Middle frontal gyrus (tissue), 1 donor: Measurements from ENCODE around the gene GSTO1.

Experiments used
- DNase-seq: peaks from one replicate; pipeline ENCODE4 v3.0.0-alpha.2; 2015; ENCODE audit warnings: low spot score; ENCODE audit errors: extremely low spot score

The GSTO1 gene

DNA sequence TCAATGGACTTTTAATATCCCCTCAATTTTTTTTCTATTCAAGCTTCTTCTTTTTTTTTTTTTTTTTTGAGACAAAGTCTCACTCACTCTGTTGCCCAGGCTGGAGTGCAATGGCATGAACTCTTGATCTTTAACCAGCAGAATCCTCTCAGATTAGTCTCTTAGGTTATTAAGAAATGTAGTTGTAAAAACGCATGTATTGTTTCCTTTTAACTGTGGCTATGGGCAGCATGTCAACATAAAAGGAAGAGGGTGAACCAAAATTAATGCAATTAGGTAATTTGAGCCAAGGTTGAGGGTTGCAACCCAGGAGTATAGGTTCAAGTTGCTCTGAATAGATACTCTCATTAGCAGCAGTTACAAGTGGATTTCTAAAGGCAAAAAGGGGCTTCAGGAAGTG is 4.3 kb upstream of the GSTO1 start:
- no peak for DNase-seq

DNA sequence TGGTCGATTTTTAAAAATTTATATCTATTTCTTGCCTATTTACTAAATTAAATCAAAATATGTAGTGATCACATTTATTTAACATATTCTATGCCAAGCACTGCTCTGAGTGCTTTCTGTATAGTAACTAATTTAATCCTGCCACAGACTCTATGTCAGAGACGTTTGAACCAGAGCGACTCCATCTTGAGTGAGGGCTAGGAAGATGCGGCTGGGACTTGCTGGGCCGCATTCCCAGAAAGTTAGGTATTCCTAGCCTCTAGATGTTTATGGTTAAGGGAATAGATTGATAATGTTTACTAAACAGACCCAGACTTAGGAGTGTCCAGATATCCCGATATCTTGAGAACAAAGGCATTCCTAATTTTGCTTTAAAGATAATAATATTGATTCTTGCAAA is 3.2 kb upstream of the GSTO1 start:
- no peak for DNase-seq

DNA sequence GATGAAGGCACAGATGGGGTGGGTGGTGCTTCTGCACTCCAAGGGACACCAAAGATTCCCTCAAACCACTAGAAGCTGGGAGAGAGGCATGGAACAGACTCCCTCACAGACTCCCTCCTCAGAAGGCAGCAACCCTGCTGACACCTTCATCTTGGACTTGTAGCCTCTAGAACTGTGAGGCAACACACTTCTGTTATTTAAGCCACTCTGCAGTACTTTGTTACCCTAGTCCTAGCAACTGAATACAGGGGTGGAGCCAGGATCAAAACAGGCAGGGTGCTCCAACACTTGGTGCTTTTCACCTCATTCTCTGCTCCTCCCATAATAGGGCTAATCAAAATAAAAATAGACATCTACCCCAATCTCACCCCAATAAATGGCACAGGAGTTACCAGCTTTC is 2.3 kb upstream of the GSTO1 start:
- no peak for DNase-seq

DNA sequence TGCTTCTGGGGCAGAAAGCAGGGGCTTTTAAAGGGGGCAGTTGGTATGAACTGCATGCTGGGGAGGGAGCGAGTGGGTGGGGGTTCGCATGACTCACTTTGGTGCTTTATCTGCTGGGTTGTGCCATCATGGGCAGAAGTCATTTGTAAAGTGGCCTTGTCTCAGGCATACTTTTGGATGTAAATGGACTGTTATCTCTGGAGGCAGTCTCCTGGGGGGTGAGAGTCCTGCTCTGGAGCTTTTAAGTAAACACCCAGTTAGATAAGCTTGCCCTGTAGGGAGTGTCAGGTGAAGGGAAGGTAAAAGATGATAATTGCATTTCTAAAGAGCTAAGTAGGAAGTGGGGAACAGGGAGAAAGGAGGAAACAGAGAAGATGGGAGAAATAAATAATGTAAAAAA is 1.6 kb upstream of the GSTO1 start:
- no peak for DNase-seq

DNA sequence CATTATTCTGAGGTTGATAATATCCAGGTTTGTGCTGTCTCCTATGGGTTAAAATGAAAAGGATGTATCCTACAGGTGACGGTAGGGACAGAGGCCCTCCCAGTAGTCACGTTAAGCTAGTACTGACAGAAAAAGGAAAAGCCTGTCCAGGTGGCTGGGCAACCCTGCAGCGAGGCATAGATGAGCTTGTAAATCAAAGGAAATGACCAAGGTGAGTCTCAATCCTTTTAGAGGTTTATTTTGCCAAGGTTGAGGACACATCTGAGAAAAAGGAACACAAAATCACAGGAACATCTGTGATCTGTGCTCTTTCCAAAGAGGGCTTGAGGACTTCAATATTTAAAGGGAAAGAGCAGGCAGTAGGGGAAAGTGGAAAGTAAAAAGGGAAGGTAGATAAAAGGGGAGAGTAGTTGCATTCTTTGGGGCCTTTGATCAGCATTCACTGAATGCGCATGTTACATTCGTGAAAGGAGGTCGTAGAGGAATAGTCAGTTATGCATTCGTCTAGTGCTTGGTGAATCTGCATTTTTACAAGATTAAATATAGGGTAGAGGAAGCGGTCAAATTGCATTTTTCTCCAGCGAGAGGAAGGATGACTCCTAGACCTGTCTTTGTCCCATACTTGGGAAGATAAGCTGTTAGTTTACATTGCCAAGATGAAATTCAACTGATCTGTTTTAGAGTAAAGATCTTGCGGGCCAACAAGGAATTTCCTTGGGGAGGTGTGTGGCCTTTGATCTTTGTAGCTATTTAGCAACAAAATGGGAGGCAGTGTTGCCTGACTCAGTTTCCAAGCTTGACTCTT is 884 bp upstream of the GSTO1 start:
- DNase-seq: no peak

DNA sequence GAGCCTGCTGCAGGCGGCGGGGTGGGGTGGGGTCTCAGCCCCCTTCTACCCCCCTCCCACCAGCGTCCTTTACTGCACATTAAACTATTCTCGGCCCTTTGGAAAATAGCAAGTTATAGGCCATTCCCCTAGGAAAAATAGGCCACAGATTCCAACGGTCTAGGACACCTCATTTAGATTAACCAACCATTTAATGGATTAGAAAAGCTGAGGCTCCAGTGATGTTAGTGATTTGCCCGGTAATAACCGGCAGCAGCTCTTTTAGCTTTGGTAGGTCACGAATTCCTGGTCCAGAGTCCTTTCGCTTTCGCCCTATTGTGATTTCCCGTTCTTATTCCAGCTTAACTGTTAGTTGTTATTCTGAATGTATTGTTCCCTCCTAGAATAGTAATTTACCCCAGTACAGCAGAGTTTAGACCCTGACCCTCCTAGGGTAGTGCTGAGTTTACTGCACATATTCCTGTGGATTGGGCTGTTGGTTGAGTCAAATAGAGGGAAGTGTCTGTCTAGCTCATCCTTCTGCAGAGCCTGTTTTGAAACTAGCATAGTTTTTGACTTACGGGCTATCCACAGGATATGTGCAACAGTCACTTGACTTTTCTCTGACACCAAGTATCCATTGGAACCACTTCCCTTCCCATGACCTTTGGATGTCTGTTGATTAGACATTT is 754 bp downstream of the GSTO1 start:
- DNase-seq: no peak

DNA sequence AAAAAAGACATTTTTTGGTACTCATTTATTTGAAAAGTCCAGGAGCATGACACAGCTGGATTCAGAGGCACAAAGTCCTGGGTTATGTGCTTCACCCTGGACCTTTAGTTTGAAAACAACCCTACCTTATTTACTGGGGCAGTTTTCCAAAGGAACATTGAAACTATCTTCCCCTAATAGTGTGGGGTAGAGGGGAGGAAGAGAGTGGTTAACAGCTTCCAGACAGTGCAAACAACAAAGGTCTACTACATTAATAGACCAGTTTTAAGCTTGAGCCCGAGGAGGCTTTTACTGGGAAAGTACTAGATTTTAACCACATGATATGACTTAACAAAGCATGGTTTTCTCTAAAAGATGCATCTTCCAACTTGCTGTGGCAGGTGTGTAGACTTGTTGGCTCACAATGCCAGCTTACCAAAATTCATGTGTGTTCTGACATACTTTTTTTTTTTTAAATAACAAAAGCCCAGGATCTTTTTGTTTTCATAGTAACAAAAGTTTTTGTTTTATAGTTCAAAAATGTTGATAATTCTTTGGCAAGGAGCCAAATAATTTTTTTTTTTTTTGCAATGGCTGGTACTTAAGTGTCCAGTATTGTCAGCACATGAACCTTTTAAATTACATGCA is 1.8 kb downstream of the GSTO1 start:
- no peak for DNase-seq

DNA sequence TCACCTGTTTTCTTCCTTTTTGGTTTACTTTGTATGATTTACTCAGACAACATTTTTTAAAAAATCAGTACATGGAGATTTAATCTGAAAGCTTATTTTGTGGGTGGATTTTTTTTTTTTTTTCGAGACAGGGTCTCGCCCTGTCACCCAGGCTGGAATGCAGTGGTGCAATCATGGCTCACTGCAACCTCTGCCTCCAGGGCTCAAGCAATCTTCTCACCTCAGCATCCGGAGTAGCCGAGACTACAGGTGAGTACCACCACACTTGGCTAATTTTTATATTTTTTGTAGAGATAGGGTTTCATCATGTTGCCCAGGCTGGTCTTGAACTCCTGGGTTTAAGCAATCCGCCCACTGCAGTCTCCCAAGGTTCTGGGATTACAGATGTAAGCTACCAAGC is 2.5 kb downstream of the GSTO1 start:
- no peak for DNase-seq

DNA sequence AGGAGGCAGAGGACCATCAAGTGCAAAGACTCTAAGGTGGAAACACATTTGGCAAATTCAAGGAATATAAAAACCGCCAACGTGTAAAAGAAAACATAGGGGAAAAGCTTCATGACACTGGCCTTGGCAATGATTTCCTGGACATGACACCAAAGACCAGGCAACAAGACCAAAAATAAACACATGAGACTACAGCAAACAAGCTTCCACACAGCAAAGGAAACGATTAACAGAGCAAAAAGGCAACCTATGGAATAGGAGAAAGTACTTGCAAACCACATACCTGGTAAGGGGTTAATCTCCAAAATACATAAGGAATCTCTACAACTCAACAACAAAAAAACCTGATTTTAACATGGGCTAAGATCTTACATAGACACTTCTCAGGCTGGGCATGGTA is 3.5 kb downstream of the GSTO1 start:
- DNase-seq: no peak

DNA sequence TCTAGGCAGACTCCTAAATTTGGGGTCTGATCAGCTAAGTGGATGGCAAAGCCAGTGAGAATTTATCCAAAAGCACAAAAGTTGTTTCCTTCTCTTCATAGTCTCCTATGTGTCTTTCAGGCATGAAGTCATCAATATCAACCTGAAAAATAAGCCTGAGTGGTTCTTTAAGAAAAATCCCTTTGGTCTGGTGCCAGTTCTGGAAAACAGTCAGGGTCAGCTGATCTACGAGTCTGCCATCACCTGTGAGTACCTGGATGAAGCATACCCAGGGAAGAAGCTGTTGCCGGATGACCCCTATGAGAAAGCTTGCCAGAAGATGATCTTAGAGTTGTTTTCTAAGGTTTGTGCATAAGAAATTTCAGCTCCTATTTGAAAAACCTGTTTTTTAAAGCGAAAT is 4.8 kb downstream of the GSTO1 start:
- no peak for DNase-seq

DNA sequence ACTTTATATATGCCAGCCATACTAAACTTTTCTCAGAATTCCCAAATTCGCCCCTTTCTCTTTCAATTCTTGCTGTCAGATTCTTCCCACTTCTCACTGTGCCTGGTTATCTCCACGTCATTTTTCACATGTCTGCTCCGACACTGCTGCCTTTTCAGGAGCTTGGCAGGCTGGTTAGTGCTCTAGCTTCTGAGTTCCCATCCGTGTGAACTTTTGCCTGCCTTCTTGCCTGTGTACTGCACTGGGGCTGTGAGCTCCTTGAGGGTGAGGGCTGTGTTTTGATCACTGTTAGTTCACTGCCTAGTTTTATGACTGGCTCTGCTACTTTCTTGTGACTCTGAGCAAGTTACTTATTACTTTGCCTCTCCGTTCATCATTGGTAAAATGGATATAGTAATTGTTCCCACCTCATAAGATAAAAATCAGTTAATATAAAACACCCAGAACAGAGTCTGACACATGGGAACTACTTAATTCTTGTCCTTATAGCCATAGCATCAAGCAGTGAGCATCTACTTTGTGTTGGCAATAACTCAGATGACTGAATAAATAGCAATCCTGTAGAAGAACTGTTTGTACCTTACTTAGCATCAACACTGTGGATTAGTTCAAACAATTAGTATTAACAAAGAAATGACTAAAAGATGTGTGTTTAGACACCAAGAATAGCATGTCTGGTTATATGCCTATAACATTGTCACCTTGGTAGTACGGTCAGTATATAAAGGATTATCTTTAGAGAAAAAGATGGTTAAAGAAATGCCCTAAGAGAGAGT is 5.5 kb downstream of the GSTO1 start:
- DNase-seq: no peak

DNA sequence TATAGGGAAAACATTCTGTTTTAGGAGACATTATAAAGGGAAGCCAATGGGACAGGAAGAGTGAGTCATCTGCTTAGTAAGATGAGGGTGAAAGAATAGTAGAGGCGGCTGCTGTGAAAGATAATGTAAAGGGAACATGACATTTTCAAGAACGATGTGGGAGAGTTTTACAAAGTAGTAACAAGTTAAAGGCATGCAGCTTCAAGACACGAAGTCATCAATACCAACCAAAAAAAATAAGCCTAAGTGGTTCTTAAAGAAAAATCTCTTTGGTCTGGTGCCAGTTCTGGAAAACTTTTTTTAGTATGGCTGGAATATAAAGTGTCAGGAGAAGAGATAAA is 6.1 kb downstream of the GSTO1 start:
- no peak for DNase-seq

DNA sequence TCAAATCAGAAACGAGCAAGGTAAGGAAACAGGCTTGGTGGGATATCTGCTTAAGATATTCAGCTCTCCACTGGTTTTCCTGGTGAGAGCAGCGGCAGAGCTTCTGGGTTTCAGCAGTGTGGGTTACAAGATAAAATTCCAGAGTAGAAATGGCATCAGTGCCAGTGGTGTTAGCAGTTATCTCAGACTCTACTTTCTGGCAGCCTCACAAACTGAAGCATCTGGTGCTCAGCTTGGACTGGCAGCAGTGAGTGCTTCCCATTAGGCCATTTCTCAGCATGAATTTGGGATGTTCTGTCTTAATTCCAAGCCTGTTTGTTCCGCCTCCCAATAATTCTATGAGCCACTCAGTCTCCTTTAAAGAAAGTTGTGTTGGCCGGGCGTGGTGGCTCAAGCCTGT is 7.4 kb downstream of the GSTO1 start:
- DNase-seq: no peak

DNA sequence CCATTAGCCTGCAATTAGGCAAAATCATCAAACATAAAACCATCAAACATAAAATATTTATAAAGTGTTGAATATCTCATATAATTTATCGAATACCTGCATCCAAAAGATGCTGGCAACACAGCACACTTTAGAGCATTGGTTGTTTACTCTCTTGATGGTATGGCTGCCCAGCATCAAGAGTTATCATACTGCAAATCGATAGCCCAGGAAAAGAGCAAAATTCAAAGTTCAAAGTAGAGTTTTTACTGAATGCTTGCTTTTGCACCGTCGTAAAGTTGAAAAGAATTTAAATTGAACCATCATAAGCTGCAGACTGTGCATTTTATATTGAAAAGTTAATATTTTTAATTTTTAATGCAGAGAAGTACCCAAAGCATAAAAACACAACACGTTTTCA is 10.1 kb downstream of the GSTO1 start:
- DNase-seq: no peak

DNA sequence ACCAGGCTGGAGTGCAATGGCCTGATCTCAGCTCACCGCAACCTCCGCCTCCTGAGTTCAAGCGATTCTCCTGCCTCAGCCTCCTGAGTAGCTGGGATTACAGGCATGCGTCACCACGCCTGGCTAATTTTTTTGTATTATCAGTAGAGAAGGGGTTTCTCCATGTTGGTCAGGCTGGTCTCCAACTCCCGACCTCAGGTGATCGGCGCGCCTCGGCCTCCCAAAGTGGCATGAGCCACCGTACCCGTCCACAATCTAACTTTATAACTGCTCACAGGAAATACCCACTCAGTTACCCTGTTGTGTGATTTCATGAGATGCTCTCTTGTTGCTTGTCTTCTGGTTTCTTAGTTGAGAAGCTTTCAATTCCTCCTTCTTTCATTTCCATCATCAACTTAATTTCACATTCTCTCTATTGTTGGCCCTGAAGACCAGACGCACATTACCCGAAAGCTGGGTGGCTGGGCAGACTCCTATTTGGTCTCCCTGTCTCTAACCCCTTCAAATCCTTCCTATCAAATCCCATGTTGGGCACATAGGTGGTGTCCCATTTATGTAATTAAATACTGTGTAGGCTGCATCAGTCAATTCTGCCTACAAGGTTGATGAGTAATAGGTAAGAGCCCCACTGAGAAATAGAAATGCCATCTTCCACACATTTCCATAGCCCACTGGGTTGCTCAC is 13.2 kb downstream of the GSTO1 start:
- DNase-seq: no peak

DNA sequence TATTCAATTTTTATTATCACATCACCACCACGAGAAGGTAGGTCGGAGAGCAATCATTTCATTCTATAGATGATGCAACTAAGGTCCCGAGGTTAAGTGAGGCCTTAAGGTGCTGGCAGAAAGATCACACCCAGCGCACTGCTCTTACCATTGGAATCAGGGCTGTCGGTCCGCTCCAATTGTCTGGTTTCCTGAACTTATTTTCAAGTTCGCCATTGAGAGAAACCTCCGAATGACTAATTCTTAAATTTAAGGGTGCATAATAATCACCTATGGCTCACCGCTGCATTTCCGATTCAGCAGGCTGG is 13.7 kb downstream of the GSTO1 start:
- no peak for DNase-seq

DNA sequence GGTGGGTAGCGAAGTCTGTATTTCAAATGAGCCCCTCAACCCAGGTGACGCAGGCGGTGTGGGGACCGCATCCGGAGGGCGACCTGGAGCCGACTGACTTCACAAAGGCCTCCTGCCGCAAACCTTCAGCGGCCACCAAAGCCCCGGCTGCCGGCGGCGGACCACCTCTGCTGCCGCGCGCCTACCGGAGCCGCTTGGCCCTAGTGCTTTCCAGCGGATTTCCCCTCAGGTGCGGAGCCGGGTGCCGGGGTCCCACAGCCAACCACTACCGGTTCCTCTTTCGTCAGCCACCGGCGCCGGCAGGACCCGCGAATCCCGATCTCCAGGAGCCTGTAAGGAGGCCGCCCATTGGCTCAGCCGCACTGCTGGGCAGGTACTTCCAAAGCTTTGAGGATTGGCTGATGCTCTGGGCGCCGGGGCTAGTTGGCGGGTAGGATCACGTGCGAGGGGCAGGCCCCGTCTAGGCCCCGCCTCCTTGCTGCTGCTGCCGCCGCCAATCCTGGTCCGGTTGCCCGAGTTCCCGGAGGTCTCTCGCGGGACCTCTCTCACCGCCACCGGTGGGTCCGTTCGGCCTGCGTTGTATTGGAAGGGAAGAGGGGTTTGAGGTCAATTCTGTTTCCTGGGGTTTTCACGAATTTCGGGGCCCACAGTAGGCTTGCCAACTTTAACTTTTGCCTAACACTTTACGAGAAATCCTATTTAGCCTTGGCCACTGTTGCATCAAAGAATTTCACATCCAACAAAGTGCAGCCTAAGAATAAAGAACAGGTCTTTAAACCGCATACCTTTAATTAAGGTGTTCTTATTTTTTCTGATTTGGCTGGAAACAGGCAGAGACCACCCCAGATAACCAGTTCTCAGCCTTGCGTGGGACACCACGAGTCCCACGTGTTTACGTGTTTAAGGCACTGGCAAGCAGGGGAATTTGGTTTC is 14.3 kb downstream of the GSTO1 start, which contains the start of gene GSTO2:
TSS of gene GSTO2 (plus strand) at position 472 of the 933 bp plus-strand sequence. CDS start 5,732 bp downstream, outside the sequence.
- DNase-seq: peak; percentile 95

DNA sequence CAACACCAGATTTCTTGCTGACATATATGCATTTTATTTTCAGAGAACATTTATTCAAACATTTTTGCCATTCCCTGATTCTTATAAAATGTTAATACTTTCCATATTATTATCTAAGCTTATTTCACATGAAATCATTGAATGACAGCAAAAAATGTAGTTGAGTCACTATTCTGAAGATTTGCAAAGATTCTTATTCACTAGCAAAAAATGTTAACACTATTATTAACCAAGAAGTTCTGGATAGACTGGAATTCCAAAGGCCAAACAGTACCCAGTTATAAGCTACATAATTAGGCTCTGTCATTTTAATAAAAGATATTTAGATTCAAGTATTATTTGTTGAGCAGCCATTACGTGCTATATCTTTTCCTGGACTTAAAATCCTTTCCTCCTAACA is 18.6 kb downstream of the GSTO1 start:
- DNase-seq: no peak

DNA sequence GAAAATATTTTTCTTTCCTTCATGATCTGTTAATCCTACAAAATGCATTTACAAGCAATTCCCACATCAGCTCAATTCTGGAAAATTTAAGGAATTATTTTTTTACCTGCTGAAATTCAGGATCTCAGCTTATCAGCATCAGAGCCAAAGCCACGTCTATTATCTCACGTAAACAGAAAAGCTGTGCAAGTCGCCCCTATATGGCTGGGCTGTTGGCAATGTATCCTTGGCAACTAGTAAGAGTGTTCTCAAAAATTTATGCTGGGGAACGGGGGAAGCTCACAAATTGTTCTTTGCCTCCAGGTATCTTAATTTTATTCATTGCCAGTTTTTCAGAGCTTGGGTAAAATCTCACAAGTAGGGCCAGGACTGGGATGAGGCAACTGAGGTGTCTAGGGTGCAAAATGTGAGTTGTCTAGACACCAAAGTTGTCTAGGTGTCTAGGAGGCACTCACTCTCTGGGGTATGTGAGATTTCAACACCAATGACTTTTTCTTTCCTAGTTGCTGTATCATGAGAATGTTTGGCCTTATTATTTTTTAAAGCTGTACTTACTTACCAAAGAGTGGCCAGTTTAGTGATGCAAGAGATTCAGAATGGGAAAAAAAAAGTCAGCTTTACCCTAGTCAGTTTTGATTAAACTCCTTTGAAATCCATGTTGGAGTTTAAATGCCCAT is 19.3 kb downstream of the GSTO1 start:
- no peak for DNase-seq
